ENCODE measurements around the gene GET3. TPM values are rescaled to one million over a fixed set of nuclear protein-coding genes. Genes with fewer than 3 reads are reported as not detected.
A peak's percentile ranks its signal among the peaks of the same experiment; 100 is the strongest.

Gene GET3
- total and polyA plus RNA-seq, 2 of the 13 experiments (the other 11 are each of a cell fraction or from before 2014, with no cell fraction given), result 57.7 to 59.4 TPM

DNA sequence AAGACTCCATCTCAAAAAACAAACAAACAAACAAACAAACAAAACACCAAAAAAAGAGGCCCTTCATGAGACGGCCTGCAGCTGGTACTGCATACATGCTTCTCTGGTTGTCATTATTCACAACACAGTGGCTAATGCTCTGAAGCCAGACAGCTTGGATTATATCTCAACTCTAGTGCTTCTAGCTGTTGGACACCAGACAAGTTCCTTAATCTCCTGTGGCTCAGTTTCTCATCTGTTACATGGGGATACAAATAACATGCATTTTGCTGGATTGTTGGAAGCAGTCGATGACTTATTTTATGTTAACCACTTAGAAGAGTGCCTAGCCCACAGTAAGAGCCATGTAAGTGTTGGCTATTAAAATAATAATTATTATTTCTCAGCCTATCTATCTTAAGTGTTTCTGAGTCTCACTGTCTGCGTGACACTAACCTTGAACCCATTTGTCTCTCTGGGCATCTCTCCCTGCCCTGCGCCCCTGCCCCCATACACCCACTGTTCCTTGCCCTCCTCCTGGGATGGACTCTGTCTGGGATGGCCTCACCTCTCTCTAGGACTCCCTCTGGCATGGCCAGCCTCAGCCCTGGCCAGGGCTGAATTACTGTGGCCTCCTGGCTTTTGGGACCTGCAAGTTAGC, 50.9 kb downstream of the GET3 start:
- ATAC-seq (no peak), FAIRE-seq (no peak), DNase-seq (ENCODE audit: low spot score) (no peak)
- no TSS peak for BruUV-seq (replicated peaks)
- H3K36me3 ChIP-seq (replicated peaks in 1 of 2; ENCODE audit: control insufficient read depth in 1 of 2, insufficient read depth in 2 of 2, low read length in 2 of 2), result no peaks in the 10 kb centered on the region
- H3K27me3 ChIP-seq (ENCODE audit: control insufficient read depth in 1 of 2, insufficient read depth in 2 of 2, low read length in 2 of 2), result no peaks in the 10 kb centered on the region; a peak in 2 of 5 replicates
- intact Hi-C loops (cut with micrococcal nuclease; ENCODE audit: unreplicated experiment) (no loop called here), in situ Hi-C loops (cut with HindIII; ENCODE audit: extremely low pct_ligation_motif_present, low pct_unique_long_range_greater_than_20kb) (no loop called here)
- ChIA-PET POLR2A (interaction anchor here (1.4 to 1.9 kb wide), 5 partner anchors 10 to 65 kb away, joined by 3 to 21 read pairs (median 5); partner anchors contain the start of genes GET3 and TNPO2), CTCF (ENCODE audit: low intra/inter-chr PET ratio, low total read pairs) (no interaction called here)
- H3K4me1 ChIP-seq (ENCODE audit: insufficient read depth, low read length), result peaks cover 72% of the 10 kb centered on the region
- no peak overlapping the region for H2AFZ ChIP-seq (ENCODE audit: low read length)
- no peaks in the 10 kb centered on the region for H3K9me3 ChIP-seq (ENCODE audit: low read length)
- H3K4me2 ChIP-seq (ENCODE audit: low read depth, low read length), result peak overlapping the region; percentile 99
- H3K27ac ChIP-seq (ENCODE audit: extremely low read length, insufficient read depth, low read length), result no peak overlapping the region
- 14% methylated on average over 4 of the region's 4 CpGs for WGBS (ENCODE audit: low lambda C conversion rate)
- H3K9ac ChIP-seq (ENCODE audit: insufficient read depth, low read depth, low read length), result peak overlapping the region; percentile 89; the same call in 1 of the 2 replicates
- peak overlapping the region in 2 of 3 experiments; percentile 47 to 87; a peak in 4 of 6 replicates for H3K4me3 ChIP-seq (replicated peaks in 1 of 3; ENCODE audit: insufficient read depth in 1 of 3, low read depth in 2 of 3, low read length in 3 of 3)
- H3K79me2 ChIP-seq (ENCODE audit: insufficient read depth, low read length), result peaks cover 8% of the 10 kb centered on the region
- TF ChIP-seq PHF8 (CRISPR knock-in tag; IDR thresholded peaks at IDR 0.05) (0 out of 2 replicates have a peak, but pooled peaks have one; percentile 4), ZNF589 (CRISPR knock-in tag; conservative IDR thresholded peaks at IDR 0.05) (peak; percentile 55; the same call in 1 of the 2 replicates), ZMYM4 (CRISPR knock-in tag; IDR thresholded peaks at IDR 0.05) (0 out of 2 replicates have a peak, but pooled peaks have one; percentile 18), LCORL (IDR thresholded peaks at IDR 0.05) (no peak), LCORL (CRISPR knock-in tag; IDR thresholded peaks at IDR 0.05) (0 out of 2 replicates have a peak, but pooled peaks have one; percentile 58), TRAFD1 (CRISPR knock-in tag; IDR thresholded peaks at IDR 0.05; ENCODE audit: borderline replicate concordance) (no peak), U2AF2 (IDR thresholded peaks at IDR 0.05; ENCODE audit: low read depth, low read length) (no peak)
- TF ChIP-seq, protein P1, sequence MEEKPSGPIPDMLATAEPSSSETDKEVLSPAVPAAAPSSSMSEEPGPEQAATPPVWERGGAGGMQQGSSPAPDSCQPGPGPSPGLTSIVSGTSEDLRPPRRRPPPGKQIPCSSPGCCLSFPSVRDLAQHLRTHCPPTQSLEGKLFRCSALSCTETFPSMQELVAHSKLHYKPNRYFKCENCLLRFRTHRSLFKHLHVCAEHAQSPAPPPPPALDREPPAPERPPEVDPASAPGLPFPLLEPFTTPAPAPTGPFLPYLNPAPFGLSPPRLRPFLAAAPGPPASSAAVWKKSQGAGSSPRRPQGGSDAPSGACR (CRISPR knock-in tag; IDR thresholded peaks at IDR 0.05), result 0 out of 2 replicates have a peak, but pooled peaks have one; percentile 4
- no peaks in the 10 kb centered on the region for H4K20me1 ChIP-seq (ENCODE audit: insufficient read depth, low read length)

Measured in HepG2 (cell line).